Loucy (cell line): Measurements from ENCODE around the gene ST3GAL3.

ENCODE experiments used
- EZH2phosphoT487 ChIP-seq: fragments of 200-600 bp; IDR thresholded peaks from 2 replicates; pipeline ENCODE4 v1.6.1; 2018; ENCODE audit warnings: antibody characterized with exemption, mild to moderate bottlenecking, moderate library complexity, borderline replicate concordance
- TF ChIP-seq, protein P1 (sequence below): fragments of 200-600 bp; sonication (generic); conservative IDR thresholded peaks from 2 replicates; pipeline ENCODE4 v1.5.1; 2014; ENCODE audit warnings: mild to moderate bottlenecking, antibody characterized with exemption, low read length

DNA sequence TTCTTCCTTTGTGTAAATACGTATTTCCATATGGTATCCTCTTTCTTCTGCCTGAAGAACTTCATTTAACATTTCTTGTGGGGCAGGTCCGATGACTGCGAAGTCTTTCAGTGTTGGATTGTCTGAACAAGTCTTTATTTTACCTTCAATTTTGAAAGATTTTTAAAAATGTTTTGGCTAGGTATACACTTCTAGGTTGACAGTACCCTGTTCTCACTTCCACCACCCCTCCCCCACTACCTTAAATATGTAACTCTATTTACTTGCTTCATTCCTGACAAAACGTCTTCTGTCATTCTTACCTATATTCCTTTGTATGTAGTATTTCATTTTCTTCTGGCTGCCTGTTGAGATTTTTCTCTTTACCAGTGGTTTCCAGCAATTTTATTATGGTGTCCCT lies 140.5 kb downstream of the ST3GAL3 start:
- TF ChIP-seq, protein P1, sequence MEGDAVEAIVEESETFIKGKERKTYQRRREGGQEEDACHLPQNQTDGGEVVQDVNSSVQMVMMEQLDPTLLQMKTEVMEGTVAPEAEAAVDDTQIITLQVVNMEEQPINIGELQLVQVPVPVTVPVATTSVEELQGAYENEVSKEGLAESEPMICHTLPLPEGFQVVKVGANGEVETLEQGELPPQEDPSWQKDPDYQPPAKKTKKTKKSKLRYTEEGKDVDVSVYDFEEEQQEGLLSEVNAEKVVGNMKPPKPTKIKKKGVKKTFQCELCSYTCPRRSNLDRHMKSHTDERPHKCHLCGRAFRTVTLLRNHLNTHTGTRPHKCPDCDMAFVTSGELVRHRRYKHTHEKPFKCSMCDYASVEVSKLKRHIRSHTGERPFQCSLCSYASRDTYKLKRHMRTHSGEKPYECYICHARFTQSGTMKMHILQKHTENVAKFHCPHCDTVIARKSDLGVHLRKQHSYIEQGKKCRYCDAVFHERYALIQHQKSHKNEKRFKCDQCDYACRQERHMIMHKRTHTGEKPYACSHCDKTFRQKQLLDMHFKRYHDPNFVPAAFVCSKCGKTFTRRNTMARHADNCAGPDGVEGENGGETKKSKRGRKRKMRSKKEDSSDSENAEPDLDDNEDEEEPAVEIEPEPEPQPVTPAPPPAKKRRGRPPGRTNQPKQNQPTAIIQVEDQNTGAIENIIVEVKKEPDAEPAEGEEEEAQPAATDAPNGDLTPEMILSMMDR, result no peak
- TF ChIP-seq EZH2phosphoT487, result no peak
